Measurements from ENCODE around the gene CTNNA3. TPM values are rescaled to one million over a fixed set of nuclear protein-coding genes. Genes with fewer than 3 reads are reported as not detected.

CTNNA3 gene
- total RNA-seq, 2 donors from 2014 or later = 0.37 to 1.1 TPM

DNA sequence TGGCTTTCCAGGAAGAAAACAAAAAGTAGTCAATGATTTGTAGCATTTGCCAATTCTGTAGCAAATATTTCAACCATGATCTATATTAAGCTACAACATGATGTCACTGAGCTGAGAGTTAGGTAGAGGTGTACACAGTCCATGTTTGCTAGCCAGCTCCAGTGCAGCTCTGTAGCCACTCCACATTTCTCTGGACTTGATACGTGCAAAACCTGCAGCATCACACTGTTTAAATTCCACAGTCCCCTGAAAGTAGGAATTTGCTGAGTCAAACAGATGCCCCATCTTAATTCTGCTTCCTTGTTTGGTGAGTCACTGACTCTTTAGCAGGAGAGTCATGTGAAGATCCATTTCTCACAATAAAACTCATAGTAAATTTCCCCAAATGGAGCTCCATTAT is 859.9 kb downstream of the CTNNA3 start:
- TF ChIP-seq, protein P1, sequence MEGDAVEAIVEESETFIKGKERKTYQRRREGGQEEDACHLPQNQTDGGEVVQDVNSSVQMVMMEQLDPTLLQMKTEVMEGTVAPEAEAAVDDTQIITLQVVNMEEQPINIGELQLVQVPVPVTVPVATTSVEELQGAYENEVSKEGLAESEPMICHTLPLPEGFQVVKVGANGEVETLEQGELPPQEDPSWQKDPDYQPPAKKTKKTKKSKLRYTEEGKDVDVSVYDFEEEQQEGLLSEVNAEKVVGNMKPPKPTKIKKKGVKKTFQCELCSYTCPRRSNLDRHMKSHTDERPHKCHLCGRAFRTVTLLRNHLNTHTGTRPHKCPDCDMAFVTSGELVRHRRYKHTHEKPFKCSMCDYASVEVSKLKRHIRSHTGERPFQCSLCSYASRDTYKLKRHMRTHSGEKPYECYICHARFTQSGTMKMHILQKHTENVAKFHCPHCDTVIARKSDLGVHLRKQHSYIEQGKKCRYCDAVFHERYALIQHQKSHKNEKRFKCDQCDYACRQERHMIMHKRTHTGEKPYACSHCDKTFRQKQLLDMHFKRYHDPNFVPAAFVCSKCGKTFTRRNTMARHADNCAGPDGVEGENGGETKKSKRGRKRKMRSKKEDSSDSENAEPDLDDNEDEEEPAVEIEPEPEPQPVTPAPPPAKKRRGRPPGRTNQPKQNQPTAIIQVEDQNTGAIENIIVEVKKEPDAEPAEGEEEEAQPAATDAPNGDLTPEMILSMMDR (IDR thresholded peaks at IDR 0.05) = no peak

DNA sequence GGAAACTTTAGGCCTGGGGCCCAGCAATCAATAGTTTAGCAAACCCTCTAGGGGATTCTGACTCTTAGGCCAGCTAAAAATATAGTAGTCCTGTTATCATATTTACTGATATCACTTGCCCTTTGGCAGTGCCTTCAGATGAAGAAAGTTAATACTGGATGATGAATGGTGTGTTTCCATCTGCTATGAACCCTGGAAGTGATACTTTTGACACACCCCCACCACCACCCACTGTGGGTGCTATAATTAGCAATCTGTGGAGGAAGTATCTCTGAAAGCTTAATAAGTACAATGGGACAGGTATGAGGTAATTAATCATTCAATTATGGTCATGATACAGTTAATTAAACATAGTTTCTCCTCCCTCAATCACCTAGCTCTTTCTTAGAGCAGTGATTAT is 860.6 kb downstream of the CTNNA3 start:
- Histone ChIP-seq H3K27me3 (no peaks in the 10 kb centered on the region), H3K27ac (no peak overlapping the region), H3K4me3 (no peak overlapping the region), H3K9ac (ENCODE audit: low read depth in 2 of 2, low read length in 2 of 2) (no peak overlapping the region), H3K36me3 (no peaks in the 10 kb centered on the region), H3K9me3 (no peaks in the 10 kb centered on the region), H3K4me1 (no peaks in the 10 kb centered on the region)
- TF ChIP-seq, protein P1 (IDR thresholded peaks at IDR 0.05) = no peak
- intact Hi-C loops (cut with DNase I) = no loop called here
- no peak for DNase-seq

More for the DNA sequence above, 859.9 kb downstream of the CTNNA3 start:
- Histone ChIP-seq H3K27me3 (no peaks in the 10 kb centered on the region), H3K36me3 (no peaks in the 10 kb centered on the region), H3K27ac (no peak overlapping the region), H3K4me3 (no peak overlapping the region), H3K4me1 (no peaks in the 10 kb centered on the region), H3K9me3 (no peaks in the 10 kb centered on the region), H3K9ac (ENCODE audit: low read depth in 2 of 2, low read length in 2 of 2) (no peak overlapping the region)
- no peak for DNase-seq
- intact Hi-C loops (cut with DNase I) = no loop called here

DNA sequence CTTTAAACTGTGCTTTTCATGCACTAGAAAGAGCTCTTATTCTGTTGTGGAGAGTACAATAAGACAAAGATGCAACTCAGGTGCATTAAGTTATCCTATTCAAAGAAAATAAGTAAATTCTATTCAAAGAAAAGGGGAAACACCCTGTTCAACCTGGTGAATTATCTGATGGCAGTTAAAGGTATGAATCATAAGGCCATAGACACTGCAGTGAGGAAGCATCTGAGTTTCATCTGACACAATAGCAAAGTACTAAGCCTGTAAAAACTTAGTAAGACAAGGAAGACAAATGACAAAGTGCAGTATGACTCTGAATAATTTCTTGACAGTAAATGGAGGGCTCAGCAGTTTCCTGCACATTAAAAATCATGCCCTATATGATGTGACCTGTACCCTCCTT is 861.2 kb downstream of the CTNNA3 start:
- Histone ChIP-seq H3K4me1 (no peaks in the 10 kb centered on the region), H3K27ac (no peak overlapping the region), H3K9ac (ENCODE audit: low read depth in 2 of 2, low read length in 2 of 2) (no peak overlapping the region), H3K9me3 (no peaks in the 10 kb centered on the region), H3K27me3 (no peaks in the 10 kb centered on the region), H3K36me3 (no peaks in the 10 kb centered on the region), H3K4me3 (no peak overlapping the region)
- intact Hi-C loops (cut with DNase I) = no loop called here
- TF ChIP-seq, protein P1 (IDR thresholded peaks at IDR 0.05) = no peak
- DNase-seq = no peak

DNA sequence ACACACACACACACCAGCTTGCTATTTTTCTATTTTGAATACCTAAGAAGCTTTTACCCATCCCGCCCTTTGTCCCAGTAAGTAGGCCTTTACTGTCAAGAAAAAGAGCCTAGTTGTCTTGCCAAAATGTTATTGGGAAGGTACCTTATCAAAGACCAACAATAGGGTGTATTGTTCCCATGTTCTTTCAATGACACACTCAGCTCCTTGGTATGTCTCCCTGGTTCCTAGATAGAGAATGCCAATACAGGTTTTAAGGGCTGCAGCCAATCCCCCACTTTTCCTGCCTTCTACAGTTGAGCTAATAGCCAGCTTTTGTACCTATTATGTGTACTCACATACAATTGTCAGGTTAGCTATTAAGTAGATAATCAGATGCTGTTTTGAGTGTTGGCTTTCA is 862.1 kb downstream of the CTNNA3 start:
- Histone ChIP-seq H3K27ac (no peak overlapping the region), H3K9me3 (no peaks in the 10 kb centered on the region), H3K9ac (ENCODE audit: low read depth in 2 of 2, low read length in 2 of 2) (no peak overlapping the region), H3K36me3 (no peaks in the 10 kb centered on the region), H3K27me3 (no peaks in the 10 kb centered on the region), H3K4me1 (no peaks in the 10 kb centered on the region), H3K4me3 (no peak overlapping the region)
- TF ChIP-seq, protein P1 (IDR thresholded peaks at IDR 0.05) = no peak
- DNase-seq = no peak
- intact Hi-C loops (cut with DNase I) = no loop called here

DNA sequence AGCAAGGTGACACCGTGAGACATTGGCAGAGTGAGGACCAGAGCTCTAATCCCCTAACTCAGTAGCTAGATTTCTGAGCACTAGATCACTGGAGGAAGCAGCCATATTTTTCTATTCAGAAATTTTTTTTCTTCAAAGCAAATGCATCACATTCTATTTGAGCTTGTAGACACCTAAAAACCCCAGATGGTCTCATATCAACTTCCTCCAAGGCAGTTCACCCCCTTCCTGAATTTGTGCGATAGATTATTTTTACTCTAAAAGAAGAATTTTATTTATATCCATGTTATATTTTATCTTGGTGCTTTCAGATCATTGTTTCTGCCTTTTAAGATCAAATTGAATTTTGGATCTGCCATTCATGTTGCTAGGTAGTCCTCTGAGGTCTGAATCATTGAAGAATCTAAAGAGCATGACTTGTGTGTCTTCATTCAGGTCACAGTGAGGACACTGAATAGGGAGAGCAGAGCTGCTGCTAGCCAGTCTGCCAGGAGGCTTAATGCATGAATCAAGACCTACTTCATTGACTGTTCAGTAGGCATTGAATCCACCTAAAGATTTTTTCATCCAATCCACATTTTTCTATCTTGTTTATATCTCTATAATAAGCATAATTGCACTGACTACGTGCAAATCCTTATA is 863.1 kb downstream of the CTNNA3 start:
- no peaks in the 10 kb centered on the region for H3K9me3 ChIP-seq
- no peaks in the 10 kb centered on the region for H3K4me1 ChIP-seq
- no peak overlapping the region for H3K27ac ChIP-seq
- no peak overlapping the region for H3K4me3 ChIP-seq
- no peak for DNase-seq
- TF ChIP-seq, protein P1 (IDR thresholded peaks at IDR 0.05) = no peak
- no peaks in the 10 kb centered on the region for H3K36me3 ChIP-seq
- H3K27me3 ChIP-seq = no peaks in the 10 kb centered on the region
- intact Hi-C loops (cut with DNase I) = no loop called here
- no peak overlapping the region for H3K9ac ChIP-seq (ENCODE audit: low read depth in 2 of 2, low read length in 2 of 2)

Data from colonic mucosa (tissue), 4 donors.